Vagina (tissue), 2 donors: ENCODE results near the gene FAM120A. TPM values are rescaled to one million over a fixed set of nuclear protein-coding genes. Genes with fewer than 3 reads are reported as not detected.

Experiments used
- DNase-seq, 2 donors: peaks; one replicate each; pipeline ENCODE4 v3.0.0-alpha.2; 2017; ENCODE audit errors: extremely low spot score in 2 of 2
- H3K27ac ChIP-seq: fragments of 200-600 bp; sonication (generic); one replicate; pipeline ENCODE4 v1.5.1; 2019
- H3K27me3 ChIP-seq: fragments of 200-600 bp; sonication (generic); one replicate; pipeline ENCODE4 v1.5.1; 2019
- H3K36me3 ChIP-seq, 2 donors: fragments of 200-600 bp; sonication (generic); one replicate each; pipeline ENCODE4 v1.5.1; 2017 to 2019
- H3K4me1 ChIP-seq: fragments of 200-600 bp; sonication (generic); one replicate; pipeline ENCODE4 v1.5.1; 2019
- H3K4me3 ChIP-seq, 2 donors: fragments of 200-600 bp; sonication (generic); 1 replicate in 1 of 2; 2 replicates in 1 of 2; pipeline ENCODE4 v1.5.1; 2016 to 2019
- H3K9me3 ChIP-seq: fragments of 200-600 bp; sonication (generic); one replicate; pipeline ENCODE4 v1.5.1; 2019
- POLR2A ChIP-seq, 2 donors: fragments of 450-650 bp; IDR thresholded peaks; one replicate each; pipeline ENCODE4 v1.6.1; 2017; ENCODE audit warnings: antibody characterized with exemption in 2 of 2, mild to moderate bottlenecking in 2 of 2, moderate library complexity in 2 of 2
- POLR2AphosphoS5 ChIP-seq, 2 donors: sonication (generic); formaldehyde crosslinking; IDR thresholded peaks; one replicate each; pipeline ENCODE4 v1.9.0; 2017; ENCODE audit warnings: antibody characterized with exemption in 2 of 2, mild to moderate bottlenecking in 2 of 2, low read depth in 1 of 2; ENCODE audit not compliant: insufficient read depth in 1 of 2
- intact Hi-C: fragments of 100-400 bp; cut with DNase I; formaldehyde crosslinking; loops from one replicate; pipeline ENCODE4 v1.15.1; 2023
- total RNA-seq: library from RNA; depleted of rRNA; stranded (reverse); fragments of >200 nt; gene quantifications from one replicate; pipeline ENCODE4 v1.2.3, GENCODE V29; 2016
- TF ChIP-seq, protein P1 (sequence below), 3 experiments: fragments of 450-650 bp in 2 of 3; fragments of 200-600 bp in 1 of 3; sonication (generic) in 1 of 3; IDR thresholded peaks; one replicate each; pipeline ENCODE4 v1.5.1; 2017 to 2019; ENCODE audit warnings: antibody characterized with exemption in 3 of 3, mild to moderate bottlenecking in 2 of 3, moderate library complexity in 2 of 3

Gene FAM120A
- total RNA-seq, 1 donor from 2014 or later: 98.2 TPM

DNA sequence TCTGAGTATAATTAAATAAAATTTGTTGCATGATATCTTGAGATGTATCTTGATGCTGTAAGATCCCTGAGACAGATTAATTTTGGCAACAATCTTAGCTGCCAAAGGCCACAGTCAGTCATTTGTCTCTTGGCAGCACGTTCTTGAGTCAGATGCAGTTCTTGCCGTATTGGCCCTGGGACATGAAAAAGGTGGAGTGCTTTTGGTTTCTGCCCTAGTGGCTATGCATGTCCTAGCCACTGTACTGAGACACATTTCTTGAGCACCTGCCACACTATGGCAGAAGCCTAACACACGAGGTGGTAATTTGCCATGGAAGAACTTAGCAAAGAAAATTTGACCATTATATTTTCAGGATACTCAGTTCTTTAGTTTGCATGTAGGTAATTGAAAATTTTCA is 79.9 kb downstream of the FAM120A start:
- no peaks in the 10 kb centered on the region for H3K27me3 ChIP-seq
- no peaks in the 10 kb centered on the region for H3K9me3 ChIP-seq
- no peaks in the 10 kb centered on the region for H3K4me1 ChIP-seq
- TF ChIP-seq, protein P1, sequence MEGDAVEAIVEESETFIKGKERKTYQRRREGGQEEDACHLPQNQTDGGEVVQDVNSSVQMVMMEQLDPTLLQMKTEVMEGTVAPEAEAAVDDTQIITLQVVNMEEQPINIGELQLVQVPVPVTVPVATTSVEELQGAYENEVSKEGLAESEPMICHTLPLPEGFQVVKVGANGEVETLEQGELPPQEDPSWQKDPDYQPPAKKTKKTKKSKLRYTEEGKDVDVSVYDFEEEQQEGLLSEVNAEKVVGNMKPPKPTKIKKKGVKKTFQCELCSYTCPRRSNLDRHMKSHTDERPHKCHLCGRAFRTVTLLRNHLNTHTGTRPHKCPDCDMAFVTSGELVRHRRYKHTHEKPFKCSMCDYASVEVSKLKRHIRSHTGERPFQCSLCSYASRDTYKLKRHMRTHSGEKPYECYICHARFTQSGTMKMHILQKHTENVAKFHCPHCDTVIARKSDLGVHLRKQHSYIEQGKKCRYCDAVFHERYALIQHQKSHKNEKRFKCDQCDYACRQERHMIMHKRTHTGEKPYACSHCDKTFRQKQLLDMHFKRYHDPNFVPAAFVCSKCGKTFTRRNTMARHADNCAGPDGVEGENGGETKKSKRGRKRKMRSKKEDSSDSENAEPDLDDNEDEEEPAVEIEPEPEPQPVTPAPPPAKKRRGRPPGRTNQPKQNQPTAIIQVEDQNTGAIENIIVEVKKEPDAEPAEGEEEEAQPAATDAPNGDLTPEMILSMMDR (IDR thresholded peaks at IDR 0.05): no peak
- TF ChIP-seq POLR2AphosphoS5 (IDR thresholded peaks at IDR 0.05; ENCODE audit: insufficient read depth in 1 of 2, low read depth in 1 of 2) (no peak), POLR2A (IDR thresholded peaks at IDR 0.05) (no peak)
- no peak overlapping the region for H3K27ac ChIP-seq
- intact Hi-C loops: no loop called here
- no peak overlapping the region for H3K4me3 ChIP-seq
- DNase-seq: no peak
- H3K36me3 ChIP-seq: peaks cover 0 to 58% of the 10 kb centered on the region in 2 donors

DNA sequence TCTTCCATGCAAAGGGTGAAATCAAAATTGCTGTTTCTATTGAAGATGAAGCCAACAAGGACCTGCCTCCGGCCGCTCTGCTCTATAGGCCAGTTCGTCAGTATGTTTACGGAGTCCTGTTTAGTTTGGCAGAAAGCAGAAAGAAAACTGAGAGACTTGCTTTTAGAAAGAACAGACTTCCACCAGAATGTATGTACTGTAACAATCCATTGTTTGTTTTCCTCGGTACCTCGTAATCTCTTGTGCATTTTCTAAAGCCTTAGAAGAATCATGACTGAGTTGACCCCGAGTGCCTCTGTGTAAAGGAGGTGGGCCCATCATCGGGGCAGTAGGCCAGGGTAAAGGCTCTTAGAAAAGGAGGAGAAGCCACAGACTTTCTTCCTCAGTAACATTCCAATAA is 80.7 kb downstream of the FAM120A start:
- Histone ChIP-seq H3K36me3 (peaks cover 0 to 61% of the 10 kb centered on the region in 2 donors), H3K27me3 (no peaks in the 10 kb centered on the region), H3K9me3 (no peaks in the 10 kb centered on the region), H3K27ac (no peak overlapping the region), H3K4me3 (no peak overlapping the region), H3K4me1 (no peaks in the 10 kb centered on the region)
- TF ChIP-seq POLR2AphosphoS5 (IDR thresholded peaks at IDR 0.05; ENCODE audit: insufficient read depth in 1 of 2, low read depth in 1 of 2): no peak
- TF ChIP-seq, protein P1 (IDR thresholded peaks at IDR 0.05): no peak
- TF ChIP-seq POLR2A (IDR thresholded peaks at IDR 0.05): no peak
- intact Hi-C loops: no loop called here
- no peak for DNase-seq

DNA sequence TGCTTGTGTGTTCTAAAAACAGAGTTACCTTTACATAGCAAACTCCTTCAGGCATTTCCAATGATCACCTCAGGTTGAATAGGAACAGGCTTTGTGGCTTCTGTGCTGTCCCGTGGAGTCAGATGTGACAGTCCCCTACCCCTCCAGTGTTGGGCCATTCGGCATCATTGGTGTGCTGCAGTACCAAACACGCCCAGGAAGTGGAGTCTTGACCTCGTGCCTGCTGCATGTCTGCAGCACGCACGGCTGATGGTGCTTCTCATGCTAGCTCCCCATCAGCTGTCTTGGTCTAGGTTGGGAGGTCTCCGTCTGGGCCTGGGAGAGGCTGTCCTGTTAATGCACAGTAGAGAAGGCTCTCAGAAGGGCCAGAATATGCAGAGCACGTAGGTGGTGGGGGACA is 82.4 kb downstream of the FAM120A start:
- DNase-seq: no peak
- Histone ChIP-seq H3K36me3 (peaks cover 0 to 50% of the 10 kb centered on the region in 2 donors), H3K4me1 (no peaks in the 10 kb centered on the region), H3K27me3 (no peaks in the 10 kb centered on the region), H3K9me3 (no peaks in the 10 kb centered on the region), H3K4me3 (no peak overlapping the region), H3K27ac (no peak overlapping the region)
- TF ChIP-seq POLR2AphosphoS5 (IDR thresholded peaks at IDR 0.05; ENCODE audit: insufficient read depth in 1 of 2, low read depth in 1 of 2) (no peak), POLR2A (IDR thresholded peaks at IDR 0.05) (no peak)
- TF ChIP-seq, protein P1 (IDR thresholded peaks at IDR 0.05): no peak
- intact Hi-C loops: no loop called here

DNA sequence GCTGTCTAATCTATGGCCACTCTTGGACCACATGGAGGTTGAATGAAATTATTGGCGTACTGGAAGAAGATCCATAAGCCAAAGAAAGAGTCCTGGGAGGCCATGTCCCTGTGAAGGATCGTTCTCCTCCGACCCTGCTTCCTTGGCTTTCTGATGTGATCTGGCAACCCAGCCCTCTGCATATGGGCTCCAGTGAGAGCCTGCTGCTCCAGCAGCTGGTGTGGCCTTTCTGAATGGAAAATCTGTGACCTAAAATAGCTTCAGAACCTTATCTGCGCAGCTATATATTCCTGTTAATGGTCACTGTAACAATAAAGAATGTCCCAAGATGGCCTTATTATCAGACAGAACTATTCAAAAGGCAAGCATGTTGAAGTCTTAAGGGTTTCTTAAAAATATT is 84.7 kb downstream of the FAM120A start:
- no peak for TF ChIP-seq POLR2AphosphoS5 (IDR thresholded peaks at IDR 0.05; ENCODE audit: insufficient read depth in 1 of 2, low read depth in 1 of 2)
- TF ChIP-seq POLR2A (IDR thresholded peaks at IDR 0.05): no peak
- TF ChIP-seq, protein P1 (IDR thresholded peaks at IDR 0.05): no peak
- no peak for DNase-seq
- Histone ChIP-seq H3K4me1 (no peaks in the 10 kb centered on the region), H3K4me3 (no peak overlapping the region), H3K36me3 (peaks cover 0 to 47% of the 10 kb centered on the region in 2 donors), H3K9me3 (no peaks in the 10 kb centered on the region), H3K27me3 (no peaks in the 10 kb centered on the region), H3K27ac (no peak overlapping the region)
- intact Hi-C loops: no loop called here

DNA sequence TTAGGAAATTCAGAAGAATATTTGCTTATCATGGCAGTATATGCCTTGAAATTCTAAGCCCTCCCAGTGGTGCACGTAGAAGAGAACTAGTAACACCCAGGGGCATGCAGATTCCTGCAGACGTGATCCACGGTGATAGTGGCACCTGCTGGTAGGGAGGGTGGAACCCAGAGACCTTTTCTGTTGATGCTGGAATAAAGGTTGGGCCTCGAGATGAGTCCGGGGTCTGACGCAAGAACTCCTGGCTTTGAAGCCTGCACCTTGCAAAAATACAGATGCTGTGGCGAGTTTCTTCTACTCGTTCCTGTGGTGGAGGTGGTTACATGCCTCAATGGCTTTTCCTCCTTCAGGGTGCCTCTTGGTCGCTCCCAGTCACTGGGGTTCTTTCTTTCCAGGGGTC is 85.4 kb downstream of the FAM120A start:
- no peak overlapping the region for H3K4me3 ChIP-seq

More for the DNA sequence above, 85.4 kb downstream of the FAM120A start:
- H3K27me3 ChIP-seq: no peaks in the 10 kb centered on the region
- H3K4me1 ChIP-seq: no peaks in the 10 kb centered on the region
- H3K9me3 ChIP-seq: no peaks in the 10 kb centered on the region
- H3K36me3 ChIP-seq: peaks cover 0 to 52% of the 10 kb centered on the region in 2 donors
- intact Hi-C loops: no loop called here
- no peak overlapping the region for H3K27ac ChIP-seq
- DNase-seq: no peak
- TF ChIP-seq POLR2A (IDR thresholded peaks at IDR 0.05) (no peak), POLR2AphosphoS5 (IDR thresholded peaks at IDR 0.05; ENCODE audit: insufficient read depth in 1 of 2, low read depth in 1 of 2) (no peak)
- TF ChIP-seq, protein P1 (IDR thresholded peaks at IDR 0.05): no peak
